HepG2 (cell line): ENCODE results near the gene PCIF1. TPM values are rescaled to one million over a fixed set of nuclear protein-coding genes. Genes with fewer than 3 reads are reported as not detected.
A peak's percentile ranks its signal among the peaks of the same experiment; 100 is the strongest.

ENCODE experiments used
- CCDC6 ChIP-seq: sonication (generic); formaldehyde crosslinking; IDR thresholded peaks from 2 replicates; pipeline ENCODE4 v1.8.1; 2022; ENCODE audit warnings: mild to moderate bottlenecking, missing genetic modification reagents, moderate library complexity
- FIP1L1 ChIP-seq: fragments of 200-400 bp; formaldehyde crosslinking; IDR thresholded peaks from 2 replicates; pipeline ENCODE4 v1.6.1; 2018; ENCODE audit warnings: low read depth, mild to moderate bottlenecking, low read length, moderate library complexity, borderline replicate concordance; ENCODE audit not compliant: insufficient read depth
- GLI4 ChIP-seq: sonication (generic); formaldehyde crosslinking; IDR thresholded peaks from 2 replicates; pipeline ENCODE4 v1.5.1; 2020; ENCODE audit warnings: missing genetic modification reagents, mild to moderate bottlenecking, moderate library complexity, borderline replicate concordance
- KLF9 ChIP-seq: IDR thresholded peaks from 2 replicates; pipeline ENCODE4 v1.6.1; 2016; ENCODE audit warnings: low read depth
- MAX ChIP-seq: IDR thresholded peaks from 2 replicates; pipeline ENCODE4 v1.6.1; 2012; ENCODE audit warnings: inconsistent platforms
- NR1H2 ChIP-seq: sonication (generic); formaldehyde crosslinking; IDR thresholded peaks from 2 replicates; pipeline ENCODE4 v1.8.1; 2022; ENCODE audit warnings: low read depth, missing genetic modification reagents, borderline replicate concordance
- PAX8 ChIP-seq: sonication (generic); formaldehyde crosslinking; IDR thresholded peaks from 2 replicates; pipeline ENCODE4 v1.8.0; 2022; ENCODE audit warnings: mild to moderate bottlenecking, missing genetic modification reagents, borderline replicate concordance
- SALL1 ChIP-seq: sonication (generic); formaldehyde crosslinking; IDR thresholded peaks from 2 replicates; pipeline ENCODE4 v1.8.0; 2022; ENCODE audit warnings: mild to moderate bottlenecking, missing genetic modification reagents
- SRF ChIP-seq: IDR thresholded peaks from 2 replicates; pipeline ENCODE4 v1.6.1; 2011; ENCODE audit warnings: mild to moderate bottlenecking, low read depth, low read length, moderate library complexity
- STAG1 ChIP-seq: sonication (generic); formaldehyde crosslinking; IDR thresholded peaks from 2 replicates; pipeline ENCODE4 v1.4.0; 2020; ENCODE audit warnings: missing genetic modification reagents
- SUZ12 ChIP-seq: fragments of 150-350 bp; IDR thresholded peaks from 2 replicates; pipeline ENCODE4 v1.6.1; 2014; ENCODE audit warnings: low read depth, low read length
- TEF ChIP-seq: sonication (generic); formaldehyde crosslinking; IDR thresholded peaks from 2 replicates; pipeline ENCODE4 v1.5.0; 2020; ENCODE audit warnings: missing genetic modification reagents
- TIGD3 ChIP-seq: sonication (generic); formaldehyde crosslinking; IDR thresholded peaks from 2 replicates; pipeline ENCODE4 v1.5.1; 2020; ENCODE audit warnings: mild to moderate bottlenecking, missing genetic modification reagents, borderline replicate concordance
- TRIM22 ChIP-seq: fragments of 450-650 bp; IDR thresholded peaks from 2 replicates; pipeline ENCODE4 v1.6.1; 2017
- ZBTB3 ChIP-seq: sonication (generic); formaldehyde crosslinking; IDR thresholded peaks from 2 replicates; pipeline ENCODE4 v1.4.0; 2020; ENCODE audit warnings: low read depth, mild to moderate bottlenecking, moderate library complexity, missing genetic modification reagents, borderline replicate concordance
- ZKSCAN1 ChIP-seq: fragments of 150-350 bp; IDR thresholded peaks from 2 replicates; pipeline ENCODE4 v1.6.1; 2014; ENCODE audit warnings: low read length
- ZNF205 ChIP-seq: IDR thresholded peaks from 2 replicates; pipeline ENCODE4 v1.6.1; 2018; ENCODE audit warnings: missing biosample characterization, missing genetic modification reagents
- ZNF232 ChIP-seq: sonication (generic); formaldehyde crosslinking; IDR thresholded peaks from 2 replicates; pipeline ENCODE4 v1.4.0; 2020; ENCODE audit warnings: missing genetic modification reagents, borderline replicate concordance
- ZNF280D ChIP-seq: sonication (generic); formaldehyde crosslinking; IDR thresholded peaks from 2 replicates; pipeline ENCODE4 v1.5.1; 2020; ENCODE audit warnings: mild to moderate bottlenecking, missing genetic modification reagents
- ZNF337 ChIP-seq: sonication (generic); formaldehyde crosslinking; IDR thresholded peaks from 2 replicates; pipeline ENCODE4 v1.5.1; 2020; ENCODE audit warnings: missing genetic modification reagents, low read depth, mild to moderate bottlenecking, borderline replicate concordance
- ZNF615 ChIP-seq: sonication (generic); formaldehyde crosslinking; IDR thresholded peaks from 2 replicates; pipeline ENCODE4 v1.5.0; 2020; ENCODE audit warnings: mild to moderate bottlenecking, missing genetic modification reagents, borderline replicate concordance
- ZSCAN12 ChIP-seq: sonication (generic); formaldehyde crosslinking; IDR thresholded peaks from 2 replicates; pipeline ENCODE4 v1.9.0; 2021; ENCODE audit warnings: mild to moderate bottlenecking, missing genetic modification reagents
- polyA plus RNA-seq, 8 experiments: library from polyadenylated mRNA; depleted of rRNA in 3 of 8; stranded (reverse) in 7 of 8; unstranded in 1 of 8; fragments of >200 nt; fragmentation: Illumina TruSeq in 4 of 8; extraction: Trizol in 4 of 8; gene quantifications; 2 replicates each; pipeline versions ENCODE4 v1.2.1 to v1.2.3, GENCODE V29; 2011 to 2016; ENCODE audit warnings: low read depth in 4 of 8, missing spikeins in 1 of 8, mixed read lengths in 1 of 8; ENCODE audit not compliant: insufficient read depth in 1 of 8
- total RNA-seq, 5 experiments: library from RNA; depleted of rRNA; stranded (reverse); fragments of >200 nt; fragmentation: Illumina TruSeq; extraction: Trizol; gene quantifications; 2 replicates each; pipeline ENCODE4 v1.2.3, GENCODE V29; 2016; ENCODE audit warnings: low read depth in 1 of 5

Gene PCIF1
- total and polyA plus RNA-seq, 2 of the 13 experiments (the other 11 are each of a cell fraction or from before 2014, with no cell fraction given), result 20.9 to 24.4 TPM

- TF ChIP-seq CCDC6 (CRISPR knock-in tag) (peak; percentile 99), KLF9 (peak; percentile 96), ZNF615 (CRISPR knock-in tag) (peak; percentile 99), PAX8 (CRISPR knock-in tag) (peak; percentile 97), ZNF232 (CRISPR knock-in tag) (peak; percentile 98), SUZ12 (no peak), TIGD3 (CRISPR knock-in tag) (peak; percentile 98), SRF (peak; percentile 54), STAG1 (CRISPR knock-in tag) (peak; percentile 55), ZSCAN12 (CRISPR knock-in tag) (peak; percentile 93), TRIM22 (no peak), TEF (CRISPR knock-in tag) (peak; percentile 88; the same call in 1 of the 2 replicates), ZNF280D (CRISPR knock-in tag) (peak; percentile 99), MAX (peak; percentile 99), SALL1 (CRISPR knock-in tag) (peak; percentile 100), NR1H2 (peak; percentile 97), FIP1L1 (no peak), ZNF337 (CRISPR knock-in tag) (peak; percentile 100), ZKSCAN1 (no peak), ZBTB3 (peak; percentile 93; the same call in 1 of the 2 replicates), ZNF205 (CRISPR knock-in tag) (peak; percentile 97), GLI4 (CRISPR knock-in tag) (peak; percentile 63; the same call in 1 of the 2 replicates)
These were observed 43.2 kb upstream of the PCIF1 start, which contains the start of the genes CTSA and NEURL2 (continued) for GRCh38 chr20:45890985-45891983.
